Measurements from ENCODE around the gene CDH5. TPM values are rescaled to one million over a fixed set of nuclear protein-coding genes. Genes with fewer than 3 reads are reported as not detected.

CDH5 gene
- total and polyA plus RNA-seq, 10 donors = 6.7 to 62.7 (median 40.2) TPM

GRCh38 chr16:66442502-66443268 lies 76.2 kb downstream of the CDH5 start:
- Histone ChIP-seq H3K27me3 (replicated peaks in 1 of 7) (peaks cover 0 to 43% (median 0%) of the 10 kb centered on the region in 7 donors), H3K4me1 (no peaks in the 10 kb centered on the region), H3K27ac (no peak overlapping the region), H3K9me3 (no peaks in the 10 kb centered on the region), H3K4me3 (no peak overlapping the region), H3K36me3 (no peaks in the 10 kb centered on the region)
- intact Hi-C loops (cut with DNase I; ENCODE audit: low total_unique reads) = no loop called here
- no peak for TF ChIP-seq POLR2A (IDR thresholded peaks at IDR 0.05)
- TF ChIP-seq POLR2AphosphoS5 (IDR thresholded peaks at IDR 0.05) = no peak
- TF ChIP-seq CTCF (IDR thresholded peaks at IDR 0.05 in 8 of 11, conservative IDR thresholded peaks at IDR 0.05 in 3 of 11) = no peak
- WGBS, 5 donors = 70 to 88% (median 77%) methylated on average over 6 of the region's 6 CpGs
- no peak for DNase-seq

- intact Hi-C loops (cut with DNase I; ENCODE audit: low total_unique reads) = no loop called here
These were observed 76.8 kb downstream of the CDH5 start for GRCh38 chr16:66443269-66443652.

GRCh38 chr16:66444049-66444481 lies 77.6 kb downstream of the CDH5 start:
- 67 to 73% (median 70%) methylated on average over 3 of the region's 3 CpGs for WGBS, 5 donors
- no peaks in the 10 kb centered on the region for H3K4me1 ChIP-seq
- intact Hi-C loops (cut with DNase I; ENCODE audit: low total_unique reads) = no loop called here
- H3K27me3 ChIP-seq (replicated peaks in 1 of 7) = peaks cover 0 to 33% (median 0%) of the 10 kb centered on the region in 7 donors
- TF ChIP-seq POLR2A (IDR thresholded peaks at IDR 0.05) (no peak), CTCF (IDR thresholded peaks at IDR 0.05 in 8 of 11, conservative IDR thresholded peaks at IDR 0.05 in 3 of 11) (no peak), POLR2AphosphoS5 (IDR thresholded peaks at IDR 0.05) (no peak)
- no peak overlapping the region for H3K27ac ChIP-seq
- DNase-seq = no peak
- no peak overlapping the region for H3K4me3 ChIP-seq
- H3K36me3 ChIP-seq = no peaks in the 10 kb centered on the region
- H3K9me3 ChIP-seq = no peaks in the 10 kb centered on the region

More at GRCh38 chr16:66443269-66443652, 76.8 kb downstream of the CDH5 start:
- 90 to 96% (median 92%) methylated on average over 3 of the region's 3 CpGs for WGBS, 5 donors
- Histone ChIP-seq H3K4me3 (no peak overlapping the region), H3K9me3 (no peaks in the 10 kb centered on the region), H3K4me1 (no peaks in the 10 kb centered on the region), H3K27ac (no peak overlapping the region), H3K36me3 (no peaks in the 10 kb centered on the region), H3K27me3 (replicated peaks in 1 of 7) (peaks cover 0 to 41% (median 0%) of the 10 kb centered on the region in 7 donors)
- TF ChIP-seq POLR2A (IDR thresholded peaks at IDR 0.05) (no peak), POLR2AphosphoS5 (IDR thresholded peaks at IDR 0.05) (no peak), CTCF (IDR thresholded peaks at IDR 0.05 in 8 of 11, conservative IDR thresholded peaks at IDR 0.05 in 3 of 11) (no peak)
- no peak for DNase-seq

GRCh38 chr16:66446737-66447136 lies 80.2 kb downstream of the CDH5 start:
- intact Hi-C loops (cut with DNase I; ENCODE audit: low total_unique reads) = no loop called here
- H3K27ac ChIP-seq = no peak overlapping the region
- TF ChIP-seq CTCF (IDR thresholded peaks at IDR 0.05 in 8 of 11, conservative IDR thresholded peaks at IDR 0.05 in 3 of 11) (no peak), POLR2AphosphoS5 (IDR thresholded peaks at IDR 0.05) (no peak), POLR2A (IDR thresholded peaks at IDR 0.05) (no peak)
- H3K4me1 ChIP-seq = no peaks in the 10 kb centered on the region
- 65 to 90% (median 81%) methylated on average over 1 of the region's 1 CpG for WGBS, 5 donors
- DNase-seq = peak; percentile 32
- H3K9me3 ChIP-seq = no peaks in the 10 kb centered on the region
- H3K36me3 ChIP-seq = no peaks in the 10 kb centered on the region
- H3K4me3 ChIP-seq = no peak overlapping the region
- peaks cover 0 to 15% (median 0%) of the 10 kb centered on the region in 7 donors for H3K27me3 ChIP-seq (replicated peaks in 1 of 7)
